HEK293 (cell line): ENCODE results near the gene ATP8A2.

ENCODE experiments used
- CTCF ChIA-PET: fragments of 350-600 bp; formaldehyde crosslinking; extraction: SDS; loops from one replicate; lab custom pipeline; 2021; ENCODE audit warnings: antibody characterized with exemption; lab: Yijun Ruan, JAX
- POLR2A ChIA-PET: fragments of 300-600 bp; formaldehyde crosslinking; extraction: SDS; loops from one replicate; lab custom pipeline; 2020; ENCODE audit warnings: antibody characterized with exemption, inconsistent platforms; lab: Yijun Ruan, JAX
- H3K27ac ChIP-seq: fragments of 200-500 bp; sonication (Bioruptor generic); 2 replicates; pipeline ENCODE4 v1.5.1; 2014; ENCODE audit warnings: low read depth, low read length, control low read depth, inconsistent platforms; ENCODE audit errors: extremely low read depth
- H3K36me3 ChIP-seq, 2 experiments: fragments of 200-500 bp in 1 of 2; sonication (Bioruptor generic) in 1 of 2; 1 replicate in 1 of 2; 2 replicates in 1 of 2; pipeline ENCODE4 v1.5.1; 2014 to 2017; ENCODE audit warnings: inconsistent platforms in 2 of 2, low read length in 2 of 2; ENCODE audit not compliant: control insufficient read depth in 2 of 2, insufficient read depth in 1 of 2
- H3K4me1 ChIP-seq: fragments of 200-500 bp; sonication (Bioruptor generic); 2 replicates; pipeline ENCODE4 v1.5.1; 2014; ENCODE audit warnings: mild to moderate bottlenecking, low read length, inconsistent platforms; ENCODE audit not compliant: control insufficient read depth, insufficient read depth
- H3K4me3 ChIP-seq: 2 replicates; pipeline ENCODE4 v1.5.1; 2011; ENCODE audit warnings: low read depth, mild to moderate bottlenecking, control low read depth, low read length, moderate library complexity
- H3K9me3 ChIP-seq: fragments of 200-500 bp; sonication (Bioruptor generic); 2 replicates; pipeline ENCODE4 v1.5.1; 2014; ENCODE audit warnings: low read depth, low read length, inconsistent platforms; ENCODE audit not compliant: control insufficient read depth, insufficient read depth
- BCL11B ChIP-seq: fragments of 450-650 bp; formaldehyde crosslinking; IDR thresholded peaks from 2 replicates; pipeline ENCODE4 v1.5.1; 2016; ENCODE audit warnings: low read depth, missing biosample characterization, missing genetic modification characterization
- ZBTB7A ChIP-seq: fragments of 450-650 bp; formaldehyde crosslinking; IDR thresholded peaks from 2 replicates; pipeline ENCODE4 v1.5.1; 2016; ENCODE audit warnings: low read depth, missing biosample characterization, missing genetic modification characterization
- ZFHX2 ChIP-seq: fragments of 450-650 bp; formaldehyde crosslinking; conservative IDR thresholded peaks from 2 replicates; pipeline ENCODE4 v1.5.1; 2016; ENCODE audit warnings: missing biosample characterization, missing genetic modification characterization
- ZNF121 ChIP-seq: fragments of 450-650 bp; formaldehyde crosslinking; IDR thresholded peaks from 2 replicates; pipeline ENCODE4 v1.5.1; 2016; ENCODE audit warnings: missing biosample characterization, missing genetic modification characterization
- ZNF416 ChIP-seq: fragments of 450-650 bp; formaldehyde crosslinking; IDR thresholded peaks from 2 replicates; pipeline ENCODE4 v1.5.1; 2016; ENCODE audit warnings: missing biosample characterization, missing genetic modification characterization
- ZNF48 ChIP-seq: fragments of 450-650 bp; formaldehyde crosslinking; IDR thresholded peaks from 2 replicates; pipeline ENCODE4 v1.5.1; 2016; ENCODE audit warnings: missing biosample characterization, missing genetic modification characterization
- ZNF571 ChIP-seq: fragments of 450-650 bp; formaldehyde crosslinking; IDR thresholded peaks from 2 replicates; pipeline ENCODE4 v1.5.0; 2017; ENCODE audit warnings: missing biosample characterization, missing genetic modification characterization
- TF ChIP-seq, protein P1 (sequence below): fragments of 450-650 bp; formaldehyde crosslinking; IDR thresholded peaks from 2 replicates; pipeline ENCODE4 v1.5.1; 2016; ENCODE audit warnings: missing biosample characterization, missing genetic modification characterization
- TF ChIP-seq, protein P2 (sequence below): fragments of 450-650 bp; formaldehyde crosslinking; IDR thresholded peaks from 2 replicates; pipeline ENCODE4 v1.5.1; 2016; ENCODE audit warnings: missing biosample characterization, missing genetic modification characterization, borderline replicate concordance
- TF ChIP-seq, protein P3 (sequence below): fragments of 450-650 bp; formaldehyde crosslinking; IDR thresholded peaks from 2 replicates; pipeline ENCODE4 v1.5.1; 2016; ENCODE audit warnings: missing biosample characterization, missing genetic modification characterization
- TF ChIP-seq, protein P4 (sequence below): fragments of 450-650 bp; formaldehyde crosslinking; IDR thresholded peaks from 2 replicates; pipeline ENCODE4; 2016; ENCODE audit warnings: missing biosample characterization, missing genetic modification characterization
- TF ChIP-seq, protein P5 (sequence below): fragments of 450-650 bp; formaldehyde crosslinking; IDR thresholded peaks from 2 replicates; pipeline ENCODE4 v1.5.1; 2017; ENCODE audit warnings: missing biosample characterization, missing genetic modification characterization

The ATP8A2 gene

DNA sequence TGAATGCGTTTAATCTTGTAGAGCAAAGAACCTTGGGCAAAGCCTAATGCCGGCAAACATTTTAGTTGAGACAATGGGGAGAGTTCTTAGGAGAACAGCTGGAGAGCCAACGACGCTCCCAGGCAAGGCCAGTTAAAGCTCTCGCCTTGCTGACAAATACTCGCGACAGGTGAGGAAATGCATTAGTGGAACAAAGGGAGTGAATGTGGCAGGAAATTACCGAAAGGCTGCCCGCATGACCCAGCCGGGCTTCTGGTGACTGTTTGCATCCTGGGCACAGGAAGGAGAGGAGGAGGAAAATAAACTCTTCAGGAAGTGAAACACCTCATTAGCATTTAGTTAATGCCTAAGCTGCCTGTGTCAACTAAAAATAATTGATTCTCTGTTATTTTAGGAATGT lies 605.4 kb downstream of the ATP8A2 start:
- Histone ChIP-seq H3K36me3 (no peaks in the 10 kb centered on the region), H3K4me3 (no peak overlapping the region), H3K4me1 (peaks cover 3% of the 10 kb centered on the region; the same call in 1 of the 2 replicates), H3K27ac (no peak overlapping the region), H3K9me3 (no peaks in the 10 kb centered on the region)
- POLR2A ChIA-PET: no interaction called here
- TF ChIP-seq, protein P1, sequence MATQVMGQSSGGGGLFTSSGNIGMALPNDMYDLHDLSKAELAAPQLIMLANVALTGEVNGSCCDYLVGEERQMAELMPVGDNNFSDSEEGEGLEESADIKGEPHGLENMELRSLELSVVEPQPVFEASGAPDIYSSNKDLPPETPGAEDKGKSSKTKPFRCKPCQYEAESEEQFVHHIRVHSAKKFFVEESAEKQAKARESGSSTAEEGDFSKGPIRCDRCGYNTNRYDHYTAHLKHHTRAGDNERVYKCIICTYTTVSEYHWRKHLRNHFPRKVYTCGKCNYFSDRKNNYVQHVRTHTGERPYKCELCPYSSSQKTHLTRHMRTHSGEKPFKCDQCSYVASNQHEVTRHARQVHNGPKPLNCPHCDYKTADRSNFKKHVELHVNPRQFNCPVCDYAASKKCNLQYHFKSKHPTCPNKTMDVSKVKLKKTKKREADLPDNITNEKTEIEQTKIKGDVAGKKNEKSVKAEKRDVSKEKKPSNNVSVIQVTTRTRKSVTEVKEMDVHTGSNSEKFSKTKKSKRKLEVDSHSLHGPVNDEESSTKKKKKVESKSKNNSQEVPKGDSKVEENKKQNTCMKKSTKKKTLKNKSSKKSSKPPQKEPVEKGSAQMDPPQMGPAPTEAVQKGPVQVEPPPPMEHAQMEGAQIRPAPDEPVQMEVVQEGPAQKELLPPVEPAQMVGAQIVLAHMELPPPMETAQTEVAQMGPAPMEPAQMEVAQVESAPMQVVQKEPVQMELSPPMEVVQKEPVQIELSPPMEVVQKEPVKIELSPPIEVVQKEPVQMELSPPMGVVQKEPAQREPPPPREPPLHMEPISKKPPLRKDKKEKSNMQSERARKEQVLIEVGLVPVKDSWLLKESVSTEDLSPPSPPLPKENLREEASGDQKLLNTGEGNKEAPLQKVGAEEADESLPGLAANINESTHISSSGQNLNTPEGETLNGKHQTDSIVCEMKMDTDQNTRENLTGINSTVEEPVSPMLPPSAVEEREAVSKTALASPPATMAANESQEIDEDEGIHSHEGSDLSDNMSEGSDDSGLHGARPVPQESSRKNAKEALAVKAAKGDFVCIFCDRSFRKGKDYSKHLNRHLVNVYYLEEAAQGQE (tag by site-specific recombination): no peak
- no peak for TF ChIP-seq ZBTB7A (tag by site-specific recombination)
- TF ChIP-seq, protein P2, sequence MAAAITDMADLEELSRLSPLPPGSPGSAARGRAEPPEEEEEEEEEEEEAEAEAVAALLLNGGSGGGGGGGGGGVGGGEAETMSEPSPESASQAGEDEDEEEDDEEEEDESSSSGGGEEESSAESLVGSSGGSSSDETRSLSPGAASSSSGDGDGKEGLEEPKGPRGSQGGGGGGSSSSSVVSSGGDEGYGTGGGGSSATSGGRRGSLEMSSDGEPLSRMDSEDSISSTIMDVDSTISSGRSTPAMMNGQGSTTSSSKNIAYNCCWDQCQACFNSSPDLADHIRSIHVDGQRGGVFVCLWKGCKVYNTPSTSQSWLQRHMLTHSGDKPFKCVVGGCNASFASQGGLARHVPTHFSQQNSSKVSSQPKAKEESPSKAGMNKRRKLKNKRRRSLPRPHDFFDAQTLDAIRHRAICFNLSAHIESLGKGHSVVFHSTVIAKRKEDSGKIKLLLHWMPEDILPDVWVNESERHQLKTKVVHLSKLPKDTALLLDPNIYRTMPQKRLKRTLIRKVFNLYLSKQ (tag by site-specific recombination): no peak
- CTCF ChIA-PET: interaction anchor here (0.7 kb wide), 1 partner anchor 149 kb away, joined by 3 read pairs; no protein-coding TSS in a partner anchor

DNA sequence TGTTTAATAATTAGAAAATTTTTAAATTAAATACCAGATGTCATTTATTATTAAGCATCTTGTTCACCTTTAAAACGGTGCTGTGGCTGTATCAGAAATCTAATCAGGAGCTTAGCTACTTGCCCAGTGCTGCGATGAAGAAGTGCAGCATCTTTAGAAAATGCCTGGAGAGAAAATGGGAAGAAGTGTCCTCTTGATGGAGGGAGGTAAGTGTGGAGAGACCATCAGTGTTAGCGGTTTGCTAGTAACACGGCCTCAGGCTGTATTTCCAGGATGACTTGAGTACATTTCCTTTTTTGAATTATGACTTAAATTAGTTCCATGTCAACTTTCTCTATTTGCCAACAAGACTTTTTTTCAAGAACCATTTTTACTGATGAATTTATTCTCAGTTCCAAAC lies 605.9 kb downstream of the ATP8A2 start:
- CTCF ChIA-PET: no interaction called here
- H3K9me3 ChIP-seq: no peaks in the 10 kb centered on the region
- no peaks in the 10 kb centered on the region for H3K36me3 ChIP-seq
- no peak for TF ChIP-seq ZNF571 (tag by site-specific recombination)
- no peak for TF ChIP-seq ZNF416 (tag by site-specific recombination)
- no peak for TF ChIP-seq ZBTB7A (tag by site-specific recombination)
- TF ChIP-seq ZNF48 (tag by site-specific recombination): no peak
- TF ChIP-seq, protein P3, sequence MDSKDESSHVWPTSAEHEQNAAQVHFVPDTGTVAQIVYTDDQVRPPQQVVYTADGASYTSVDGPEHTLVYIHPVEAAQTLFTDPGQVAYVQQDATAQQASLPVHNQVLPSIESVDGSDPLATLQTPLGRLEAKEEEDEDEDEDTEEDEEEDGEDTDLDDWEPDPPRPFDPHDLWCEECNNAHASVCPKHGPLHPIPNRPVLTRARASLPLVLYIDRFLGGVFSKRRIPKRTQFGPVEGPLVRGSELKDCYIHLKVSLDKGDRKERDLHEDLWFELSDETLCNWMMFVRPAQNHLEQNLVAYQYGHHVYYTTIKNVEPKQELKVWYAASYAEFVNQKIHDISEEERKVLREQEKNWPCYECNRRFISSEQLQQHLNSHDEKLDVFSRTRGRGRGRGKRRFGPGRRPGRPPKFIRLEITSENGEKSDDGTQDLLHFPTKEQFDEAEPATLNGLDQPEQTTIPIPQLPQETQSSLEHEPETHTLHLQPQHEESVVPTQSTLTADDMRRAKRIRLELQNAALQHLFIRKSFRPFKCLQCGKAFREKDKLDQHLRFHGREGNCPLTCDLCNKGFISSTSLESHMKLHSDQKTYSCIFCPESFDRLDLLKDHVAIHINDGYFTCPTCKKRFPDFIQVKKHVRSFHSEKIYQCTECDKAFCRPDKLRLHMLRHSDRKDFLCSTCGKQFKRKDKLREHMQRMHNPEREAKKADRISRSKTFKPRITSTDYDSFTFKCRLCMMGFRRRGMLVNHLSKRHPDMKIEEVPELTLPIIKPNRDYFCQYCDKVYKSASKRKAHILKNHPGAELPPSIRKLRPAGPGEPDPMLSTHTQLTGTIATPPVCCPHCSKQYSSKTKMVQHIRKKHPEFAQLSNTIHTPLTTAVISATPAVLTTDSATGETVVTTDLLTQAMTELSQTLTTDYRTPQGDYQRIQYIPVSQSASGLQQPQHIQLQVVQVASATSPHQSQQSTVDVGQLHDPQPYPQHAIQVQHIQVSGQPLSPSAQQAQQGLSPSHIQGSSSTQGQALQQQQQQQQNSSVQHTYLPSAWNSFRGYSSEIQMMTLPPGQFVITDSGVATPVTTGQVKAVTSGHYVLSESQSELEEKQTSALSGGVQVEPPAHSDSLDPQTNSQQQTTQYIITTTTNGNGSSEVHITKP (tag by site-specific recombination): no peak
- TF ChIP-seq ZNF121 (tag by site-specific recombination): no peak
- no peak for TF ChIP-seq ZFHX2 (tag by site-specific recombination)
- TF ChIP-seq, protein P4, sequence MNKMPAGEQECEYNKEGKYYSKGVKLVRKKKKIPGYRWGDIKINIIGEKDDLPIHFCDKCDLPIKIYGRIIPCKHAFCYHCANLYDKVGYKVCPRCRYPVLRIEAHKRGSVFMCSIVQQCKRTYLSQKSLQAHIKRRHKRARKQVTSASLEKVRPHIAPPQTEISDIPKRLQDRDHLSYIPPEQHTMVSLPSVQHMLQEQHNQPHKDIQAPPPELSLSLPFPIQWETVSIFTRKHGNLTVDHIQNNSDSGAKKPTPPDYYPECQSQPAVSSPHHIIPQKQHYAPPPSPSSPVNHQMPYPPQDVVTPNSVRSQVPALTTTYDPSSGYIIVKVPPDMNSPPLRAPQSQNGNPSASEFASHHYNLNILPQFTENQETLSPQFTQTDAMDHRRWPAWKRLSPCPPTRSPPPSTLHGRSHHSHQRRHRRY: no peak
- TF ChIP-seq, protein P5, sequence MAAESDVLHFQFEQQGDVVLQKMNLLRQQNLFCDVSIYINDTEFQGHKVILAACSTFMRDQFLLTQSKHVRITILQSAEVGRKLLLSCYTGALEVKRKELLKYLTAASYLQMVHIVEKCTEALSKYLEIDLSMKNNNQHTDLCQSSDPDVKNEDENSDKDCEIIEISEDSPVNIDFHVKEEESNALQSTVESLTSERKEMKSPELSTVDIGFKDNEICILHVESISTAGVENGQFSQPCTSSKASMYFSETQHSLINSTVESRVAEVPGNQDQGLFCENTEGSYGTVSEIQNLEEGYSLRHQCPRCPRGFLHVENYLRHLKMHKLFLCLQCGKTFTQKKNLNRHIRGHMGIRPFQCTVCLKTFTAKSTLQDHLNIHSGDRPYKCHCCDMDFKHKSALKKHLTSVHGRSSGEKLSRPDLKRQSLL (tag by site-specific recombination): no peak
- no peak for TF ChIP-seq BCL11B
- peaks cover 3% of the 10 kb centered on the region; the same call in 1 of the 2 replicates for H3K4me1 ChIP-seq
- H3K4me3 ChIP-seq: no peak overlapping the region
- H3K27ac ChIP-seq: no peak overlapping the region
- POLR2A ChIA-PET: no interaction called here
